ENCODE results near the gene RAB5A.
"Not testable (repeated sequence)": the region's sequence is repeated elsewhere in the genome, so short reads cannot be mapped to it uniquely, and the experiment has no call there.

Gene RAB5A

GRCh38 chr3:19961960-19962359 lies 15.1 kb downstream of the RAB5A start:
- no peaks in the 10 kb centered on the region for H3K4me1 ChIP-seq
- H3K9me3 ChIP-seq: no peaks in the 10 kb centered on the region
- H3K27me3 ChIP-seq (ENCODE audit: low read depth): no peaks in the 10 kb centered on the region
- in situ Hi-C loops (cut with MboI; ENCODE audit: low sequenced_read_pairs): no loop called here
- H3K36me3 ChIP-seq (replicated peaks): peaks cover 5% of the 10 kb centered on the region
- no peak for DNase-seq (ENCODE audit: low spot score in 2 of 2)
- no peak overlapping the region for H3K4me3 ChIP-seq

- Histone ChIP-seq H3K4me1 (no peaks in the 10 kb centered on the region), H3K4me3 (no peak overlapping the region), H3K36me3 (replicated peaks) (peaks cover 5% of the 10 kb centered on the region), H3K9me3 (no peaks in the 10 kb centered on the region), H3K27me3 (ENCODE audit: low read depth) (no peaks in the 10 kb centered on the region)
- in situ Hi-C loops (cut with MboI; ENCODE audit: low sequenced_read_pairs): no loop called here
- no peak for DNase-seq (ENCODE audit: low spot score in 2 of 2)
These were observed 20.3 kb downstream of the RAB5A start for GRCh38 chr3:19967208-19967607.

DNA sequence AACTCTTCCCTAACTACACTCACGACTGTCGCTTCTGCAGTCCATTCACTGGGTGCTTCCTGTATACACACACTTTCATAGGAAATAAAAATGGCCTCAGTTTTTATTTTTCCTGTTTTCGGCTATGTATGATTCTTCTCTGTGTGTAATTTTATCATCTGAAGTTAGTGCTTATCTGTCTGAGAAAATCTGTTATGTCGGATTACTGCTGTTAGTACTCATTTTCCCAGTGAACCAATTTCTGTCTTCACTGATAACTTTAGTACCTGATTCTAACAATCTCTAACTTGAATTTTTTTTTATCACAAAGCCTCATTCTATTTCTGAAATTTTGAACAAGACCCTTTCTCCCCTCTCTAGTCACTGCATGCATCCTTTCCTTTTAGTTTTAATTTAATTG lies 20.9 kb downstream of the RAB5A start:
- in situ Hi-C loops (cut with MboI; ENCODE audit: low sequenced_read_pairs): no loop called here
- Histone ChIP-seq H3K9me3 (no peaks in the 10 kb centered on the region), H3K4me1 (no peaks in the 10 kb centered on the region), H3K36me3 (replicated peaks) (peaks cover 10% of the 10 kb centered on the region), H3K4me3 (no peak overlapping the region), H3K27me3 (ENCODE audit: low read depth) (no peaks in the 10 kb centered on the region)
- no peak for DNase-seq (ENCODE audit: low spot score in 2 of 2)

- H3K36me3 ChIP-seq (replicated peaks): peaks cover 13% of the 10 kb centered on the region
- DNase-seq (ENCODE audit: low spot score in 2 of 2): no peak
- no peaks in the 10 kb centered on the region for H3K9me3 ChIP-seq
- no peaks in the 10 kb centered on the region for H3K27me3 ChIP-seq (ENCODE audit: low read depth)
- H3K4me3 ChIP-seq: no peak overlapping the region
- in situ Hi-C loops (cut with MboI; ENCODE audit: low sequenced_read_pairs): no loop called here
- H3K4me1 ChIP-seq: no peaks in the 10 kb centered on the region
These were observed 23.4 kb downstream of the RAB5A start for GRCh38 chr3:19970327-19970726.

- H3K4me1 ChIP-seq: no peaks in the 10 kb centered on the region
- H3K9me3 ChIP-seq: no peaks in the 10 kb centered on the region
- in situ Hi-C loops (cut with MboI; ENCODE audit: low sequenced_read_pairs): no loop called here
- H3K36me3 ChIP-seq (replicated peaks): peaks cover 16% of the 10 kb centered on the region
- no peak overlapping the region for H3K4me3 ChIP-seq
- no peaks in the 10 kb centered on the region for H3K27me3 ChIP-seq (ENCODE audit: low read depth)
- DNase-seq (ENCODE audit: low spot score in 2 of 2): no peak
These were observed 25.2 kb downstream of the RAB5A start for GRCh38 chr3:19972054-19972453.

DNA sequence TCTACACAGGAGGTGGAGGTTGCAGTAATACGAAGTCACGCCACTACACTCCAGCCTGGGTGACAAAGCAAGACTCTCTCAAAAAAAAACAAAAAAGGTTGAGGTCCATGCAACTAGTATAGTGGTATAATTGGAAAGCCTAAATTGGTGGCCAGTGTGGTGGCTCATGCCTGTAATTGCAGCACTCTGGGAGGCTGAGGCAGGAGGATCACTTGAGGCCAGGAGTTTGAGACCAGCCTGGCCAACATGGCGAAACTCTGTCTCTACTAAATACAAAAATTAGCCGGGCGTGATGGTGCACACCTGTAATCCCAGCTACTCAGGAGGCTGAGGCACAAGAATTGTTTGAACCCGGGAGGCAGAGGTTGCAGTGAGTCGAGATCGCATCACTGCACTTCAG lies 42.0 kb downstream of the RAB5A start:
- H3K4me3 ChIP-seq; H3K9me3 ChIP-seq; H3K27me3 ChIP-seq (ENCODE audit: low read depth); H3K4me1 ChIP-seq; H3K36me3 ChIP-seq (replicated peaks); DNase-seq (ENCODE audit: low spot score in 2 of 2); in situ Hi-C loops (cut with MboI; ENCODE audit: low sequenced_read_pairs): not testable (repeated sequence)

DNA sequence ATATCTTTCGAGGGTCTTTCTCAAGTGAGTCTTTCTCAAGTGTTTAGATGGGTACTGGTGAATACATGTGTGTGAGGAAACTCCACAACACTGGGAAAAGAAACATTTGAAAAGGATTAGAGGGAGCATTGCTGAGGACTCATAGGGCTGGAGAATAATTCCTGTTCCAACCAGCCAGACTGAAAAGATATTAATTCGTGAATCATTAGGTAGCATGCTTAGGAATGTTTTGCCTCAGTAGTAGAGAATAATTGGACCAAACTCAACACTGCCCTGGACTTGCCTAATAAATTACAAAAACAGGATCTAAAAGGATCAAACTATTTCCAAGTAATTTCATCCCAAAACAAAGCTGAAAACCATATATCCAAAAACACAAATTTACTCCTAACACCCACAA lies 47.9 kb downstream of the RAB5A start:
- Histone ChIP-seq H3K36me3 (replicated peaks) (no peaks in the 10 kb centered on the region), H3K9me3 (no peaks in the 10 kb centered on the region), H3K4me3 (no peak overlapping the region), H3K27me3 (ENCODE audit: low read depth) (no peaks in the 10 kb centered on the region), H3K4me1 (no peaks in the 10 kb centered on the region)
- in situ Hi-C loops (cut with MboI; ENCODE audit: low sequenced_read_pairs): no loop called here
- DNase-seq (ENCODE audit: low spot score in 2 of 2): no peak

DNA sequence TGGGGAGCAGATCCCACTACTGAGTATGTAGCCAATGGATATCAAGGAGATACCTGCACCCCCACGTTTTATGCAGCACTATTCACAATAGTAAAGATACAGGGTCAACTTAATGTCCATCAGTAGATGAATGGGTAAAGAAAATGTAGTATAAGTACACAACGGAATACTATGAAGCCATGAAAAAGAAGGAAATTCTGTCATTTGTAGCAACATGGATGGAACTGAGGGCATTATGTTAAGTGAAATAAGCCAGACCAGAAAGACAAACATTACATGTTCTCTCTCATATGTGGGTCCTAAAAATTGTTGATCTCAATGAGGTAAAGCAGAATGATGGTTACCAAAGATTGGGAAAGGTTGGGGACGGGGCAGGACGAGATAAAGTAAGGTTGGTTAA lies 50.6 kb downstream of the RAB5A start:
- DNase-seq (ENCODE audit: low spot score in 2 of 2): no peak
- in situ Hi-C loops (cut with MboI; ENCODE audit: low sequenced_read_pairs): no loop called here
- no peaks in the 10 kb centered on the region for H3K4me1 ChIP-seq
- H3K36me3 ChIP-seq (replicated peaks): no peaks in the 10 kb centered on the region
- no peak overlapping the region for H3K4me3 ChIP-seq
- no peaks in the 10 kb centered on the region for H3K27me3 ChIP-seq (ENCODE audit: low read depth)
- no peaks in the 10 kb centered on the region for H3K9me3 ChIP-seq

DNA sequence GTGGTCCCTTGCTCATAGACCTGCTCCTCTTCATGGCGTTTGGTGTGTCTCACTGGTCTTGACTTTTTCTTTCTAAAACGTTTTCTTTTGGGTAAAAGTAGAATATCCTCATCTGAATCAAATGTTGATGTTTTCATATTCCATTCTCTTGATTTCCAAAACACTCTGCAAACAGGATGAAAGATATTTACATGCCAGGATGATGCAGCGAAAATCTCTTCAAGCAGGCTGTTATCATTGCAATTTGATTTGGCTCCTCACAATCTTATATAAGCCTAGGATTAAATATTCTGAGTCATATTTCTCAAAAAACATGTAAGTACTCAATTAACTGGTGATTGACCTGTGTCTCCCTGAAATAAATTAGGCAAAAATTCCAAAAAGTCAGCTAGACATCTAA lies 55.0 kb downstream of the RAB5A start:
- no peak overlapping the region for H3K4me3 ChIP-seq
- in situ Hi-C loops (cut with MboI; ENCODE audit: low sequenced_read_pairs): no loop called here
- H3K27me3 ChIP-seq (ENCODE audit: low read depth): no peaks in the 10 kb centered on the region
- no peak for DNase-seq (ENCODE audit: low spot score in 2 of 2)
- no peaks in the 10 kb centered on the region for H3K9me3 ChIP-seq
- no peaks in the 10 kb centered on the region for H3K4me1 ChIP-seq
- no peaks in the 10 kb centered on the region for H3K36me3 ChIP-seq (replicated peaks)

DNA sequence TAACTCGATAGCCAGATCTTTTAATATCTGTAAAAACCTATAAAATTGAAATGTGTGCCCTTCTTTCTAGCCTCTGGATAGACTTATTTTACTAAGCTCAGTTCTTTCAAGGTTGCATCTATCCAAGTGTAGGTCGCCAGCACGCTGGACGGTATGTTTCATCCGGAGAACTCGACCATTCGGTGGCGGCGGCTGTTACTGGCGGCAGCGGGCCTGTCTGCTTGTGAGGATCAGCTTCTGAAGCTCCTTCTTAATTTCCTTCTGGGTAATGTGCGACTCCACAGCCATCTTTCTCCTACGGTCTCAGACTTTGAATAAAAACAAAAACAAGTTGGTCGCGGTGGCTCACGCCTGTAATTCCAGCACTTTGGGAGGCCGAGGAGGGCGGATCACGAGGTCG lies 61.1 kb downstream of the RAB5A start:
- Histone ChIP-seq H3K27me3 (ENCODE audit: low read depth) (no peaks in the 10 kb centered on the region), H3K4me1 (no peaks in the 10 kb centered on the region), H3K9me3 (no peaks in the 10 kb centered on the region), H3K4me3 (no peak overlapping the region), H3K36me3 (replicated peaks) (no peaks in the 10 kb centered on the region)
- no peak for DNase-seq (ENCODE audit: low spot score in 2 of 2)
- in situ Hi-C loops (cut with MboI; ENCODE audit: low sequenced_read_pairs): no loop called here

DNA sequence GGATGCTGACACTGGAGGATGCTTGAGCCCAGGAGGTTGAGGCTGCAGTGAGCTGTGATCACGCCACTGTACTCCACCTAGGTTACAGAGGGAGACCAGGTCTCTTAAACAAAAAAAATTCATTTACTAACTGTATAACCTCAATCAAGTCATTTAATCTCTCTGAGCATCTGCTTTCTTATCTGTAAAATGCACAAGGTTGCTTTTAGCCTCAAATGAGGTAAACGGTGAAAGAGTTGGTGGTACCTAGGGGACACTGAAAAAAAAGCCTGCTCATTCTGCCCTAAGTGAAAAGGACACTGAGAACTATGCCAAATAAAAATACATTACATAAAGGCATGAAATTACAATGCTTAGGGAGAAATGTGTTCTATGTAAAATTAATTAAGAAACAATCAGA lies 61.7 kb downstream of the RAB5A start:
- H3K27me3 ChIP-seq (ENCODE audit: low read depth): no peaks in the 10 kb centered on the region
- no peak for DNase-seq (ENCODE audit: low spot score in 2 of 2)
- no peak overlapping the region for H3K4me3 ChIP-seq
- no peaks in the 10 kb centered on the region for H3K9me3 ChIP-seq
- in situ Hi-C loops (cut with MboI; ENCODE audit: low sequenced_read_pairs): no loop called here
- H3K36me3 ChIP-seq (replicated peaks): no peaks in the 10 kb centered on the region
- H3K4me1 ChIP-seq: no peaks in the 10 kb centered on the region

GRCh38 chr3:20012164-20012563 lies 65.3 kb downstream of the RAB5A start, which contains the start of gene PP2D1:
Gene PP2D1, minus strand, starts transcription at chr3:20012264. Its CDS starts 192 bp downstream, at chr3:20012072.
- no peaks in the 10 kb centered on the region for H3K36me3 ChIP-seq (replicated peaks)
- H3K4me3 ChIP-seq: no peak within 1 kb of the TSS
- no peaks in the 10 kb centered on the region for H3K9me3 ChIP-seq
- no peaks in the 10 kb centered on the region for H3K4me1 ChIP-seq
- DNase-seq (ENCODE audit: low spot score in 2 of 2): no peak
- in situ Hi-C loops (cut with MboI; ENCODE audit: low sequenced_read_pairs): no loop called here
- H3K27me3 ChIP-seq (ENCODE audit: low read depth): no peaks in the 10 kb centered on the region

DNA sequence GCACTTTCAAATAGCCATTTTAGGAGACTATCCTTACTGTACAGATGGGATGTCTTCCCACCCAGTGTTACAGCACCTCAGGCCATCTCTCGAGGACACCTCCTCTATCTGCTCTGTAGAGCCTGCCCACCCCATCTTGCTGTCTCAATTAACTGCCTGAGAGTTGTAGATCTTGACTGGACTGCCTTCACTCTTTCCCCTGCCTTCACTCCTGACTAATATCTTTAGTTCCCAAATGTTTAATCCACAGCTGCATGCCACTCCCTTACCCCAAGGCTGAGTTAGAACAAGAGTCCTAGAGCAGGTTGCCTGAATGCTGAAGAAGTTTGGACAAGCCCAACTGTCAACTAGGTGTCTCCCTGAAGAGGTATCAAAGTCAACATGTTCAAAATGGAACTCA lies 66.5 kb downstream of the RAB5A start:
- in situ Hi-C loops (cut with MboI; ENCODE audit: low sequenced_read_pairs): no loop called here
- Histone ChIP-seq H3K27me3 (ENCODE audit: low read depth) (no peaks in the 10 kb centered on the region), H3K4me3 (no peak overlapping the region), H3K4me1 (no peaks in the 10 kb centered on the region), H3K9me3 (no peaks in the 10 kb centered on the region), H3K36me3 (replicated peaks) (no peaks in the 10 kb centered on the region)
- DNase-seq (ENCODE audit: low spot score in 2 of 2): no peak

GRCh38 chr3:20015525-20015924 lies 68.6 kb downstream of the RAB5A start:
- Histone ChIP-seq H3K27me3 (ENCODE audit: low read depth) (no peaks in the 10 kb centered on the region), H3K9me3 (no peaks in the 10 kb centered on the region), H3K4me3 (no peak overlapping the region), H3K4me1 (no peaks in the 10 kb centered on the region), H3K36me3 (replicated peaks) (no peaks in the 10 kb centered on the region)
- in situ Hi-C loops (cut with MboI; ENCODE audit: low sequenced_read_pairs): no loop called here
- no peak for DNase-seq (ENCODE audit: low spot score in 2 of 2)

- H3K36me3 ChIP-seq (replicated peaks); H3K27me3 ChIP-seq (ENCODE audit: low read depth); in situ Hi-C loops (cut with MboI; ENCODE audit: low sequenced_read_pairs); H3K4me3 ChIP-seq; H3K4me1 ChIP-seq; DNase-seq (ENCODE audit: low spot score in 2 of 2); H3K9me3 ChIP-seq: not testable (repeated sequence)
These were observed 69.2 kb downstream of the RAB5A start for GRCh38 chr3:20016076-20016475.

Measured in HAP-1 (cell line).